CD4-positive, alpha-beta memory T cell (primary cell): ENCODE results near the gene GALK1. TPM values are rescaled to one million over a fixed set of nuclear protein-coding genes. Genes with fewer than 3 reads are reported as not detected.
A peak's percentile ranks its signal among the peaks of the same experiment; 100 is the strongest.

Experiments
- CTCF ChIA-PET: fragments of 350-600 bp; sonication (Branson Sonifier 250); formaldehyde crosslinking; loops from one replicate; lab custom pipeline; 2021; ENCODE audit warnings: inconsistent platforms; ENCODE audit not compliant: partially characterized antibody; lab: Charles Lee
- POLR2A ChIA-PET: fragments of 350-600 bp; sonication (Branson Sonifier 250); formaldehyde crosslinking; loops from one replicate; lab custom pipeline; 2021; ENCODE audit not compliant: partially characterized antibody; lab: Charles Lee
- DNase-seq, 5 donors: peaks; one replicate each; pipeline versions ENCODE4 v3.0.0 to v3.0.0-alpha.2; 2020 to 2022; ENCODE audit warnings: mixed read lengths in 1 of 5
- H3K27ac ChIP-seq: one replicate; pipeline ENCODE4 v1.7.0; 2013; ENCODE audit warnings: low read depth, low read length
- H3K27me3 ChIP-seq: 2 replicates; pipeline ENCODE4 v1.7.0; 2013; ENCODE audit warnings: mild to moderate bottlenecking, low read length, moderate library complexity; ENCODE audit not compliant: insufficient read depth
- H3K36me3 ChIP-seq: 2 replicates; pipeline ENCODE4 v1.7.0; 2013; ENCODE audit warnings: mild to moderate bottlenecking, low read length, moderate library complexity; ENCODE audit not compliant: insufficient read depth
- H3K4me1 ChIP-seq: 2 replicates; pipeline ENCODE4 v1.7.0; 2013; ENCODE audit warnings: mild to moderate bottlenecking, low read length, moderate library complexity; ENCODE audit not compliant: insufficient read depth
- H3K4me3 ChIP-seq, 2 donors: one replicate each; pipeline ENCODE4 v1.7.0; 2013; ENCODE audit warnings: low read length in 2 of 2, mild to moderate bottlenecking in 1 of 2
- H3K9me3 ChIP-seq, 2 donors: one replicate each; pipeline ENCODE4 v1.7.0; 2013; ENCODE audit warnings: low read length in 2 of 2, control low read depth in 1 of 2; ENCODE audit not compliant: control insufficient read depth in 1 of 2
- H3K27ac Mint-ChIP-seq, 7 donors: one replicate each; pipeline ENCODE4 v1.8.0; 2020 to 2021; ENCODE audit warnings: mixed read lengths in 7 of 7, mild to moderate bottlenecking in 6 of 7, inconsistent platforms in 3 of 7, moderate library complexity in 3 of 7
- H3K27me3 Mint-ChIP-seq, 2 donors: one replicate each; pipeline ENCODE4 v1.8.0; 2020 to 2021; ENCODE audit warnings: mixed read lengths in 2 of 2
- H3K36me3 Mint-ChIP-seq, 2 donors: one replicate each; pipeline ENCODE4 v1.8.0; 2020 to 2021; ENCODE audit warnings: mixed read lengths in 2 of 2, inconsistent platforms in 1 of 2, mild to moderate bottlenecking in 1 of 2
- H3K4me1 Mint-ChIP-seq, 4 donors: one replicate each; pipeline ENCODE4 v1.8.0; 2020 to 2021; ENCODE audit warnings: mixed read lengths in 4 of 4, mild to moderate bottlenecking in 1 of 4
- H3K4me3 Mint-ChIP-seq, 8 donors: one replicate each; pipeline ENCODE4 v1.8.0; 2020 to 2021; ENCODE audit warnings: mixed read lengths in 8 of 8, mild to moderate bottlenecking in 7 of 8, moderate library complexity in 6 of 8, inconsistent platforms in 3 of 8
- H3K9me3 Mint-ChIP-seq, 8 donors: one replicate each; pipeline ENCODE4 v1.8.0; 2020 to 2021; ENCODE audit warnings: mixed read lengths in 8 of 8, mild to moderate bottlenecking in 5 of 8, inconsistent platforms in 3 of 8, moderate library complexity in 1 of 8
- intact Hi-C: fragments of 100-400 bp; cut with micrococcal nuclease; formaldehyde crosslinking; loops from one replicate; pipeline ENCODE4 v1.15.1; 2023
- polyA plus RNA-seq, 2 donors: library from polyadenylated mRNA; unstranded; fragments of 300-500 nt; fragmentation: Illumina TruSeq; gene quantifications; one replicate each; pipeline ENCODE4 v1.2.3, GENCODE V29; 2021
- total RNA-seq, 2 experiments: library from RNA; stranded (reverse); gene quantifications; one replicate each; pipeline ENCODE4 v1.2.3, GENCODE V29; 2021

Gene GALK1
- total and polyA plus RNA-seq, 4 experiments from 2014 or later = 17.5 to 25.9 (median 21.9) TPM

DNA sequence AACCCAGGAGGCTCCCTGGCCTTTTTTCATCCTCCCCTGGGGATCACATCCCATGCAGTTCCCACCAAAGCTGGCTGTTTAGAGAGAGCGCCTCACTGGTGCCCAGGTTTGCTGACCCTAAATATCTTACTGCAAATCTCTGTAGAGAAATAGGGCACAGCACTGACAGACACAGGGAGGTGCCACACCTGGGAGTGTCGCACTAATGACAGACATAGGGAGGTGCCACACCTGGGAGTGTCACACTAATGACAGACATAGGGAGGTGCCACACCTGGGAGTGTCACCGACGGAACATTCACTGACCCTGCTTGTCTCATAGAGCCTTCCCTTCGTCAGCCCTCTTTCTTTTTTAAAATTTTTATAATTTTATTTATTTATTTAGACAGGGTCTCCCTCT is 45.2 kb upstream of the GALK1 start:
- Histone ChIP-seq H3K27ac (no peak overlapping the region), H3K4me3 (no peak overlapping the region), H3K36me3 (peaks cover 51% of the 10 kb centered on the region), H3K27me3 (no peaks in the 10 kb centered on the region), H3K9me3 (no peaks in the 10 kb centered on the region), H3K4me1 (no peaks in the 10 kb centered on the region)
- intact Hi-C loops = no loop called here
- H3K27ac Mint-ChIP-seq = no peak overlapping the region
- H3K9me3 Mint-ChIP-seq = no peaks in the 10 kb centered on the region
- H3K4me3 Mint-ChIP-seq = no peak overlapping the region
- H3K4me1 Mint-ChIP-seq = peaks cover 0 to 4% (median 1%) of the 10 kb centered on the region in 4 donors
- POLR2A ChIA-PET = no interaction called here
- no peak for DNase-seq
- CTCF ChIA-PET = no interaction called here
- H3K27me3 Mint-ChIP-seq = no peaks in the 10 kb centered on the region
- H3K36me3 Mint-ChIP-seq = peaks cover 4 to 32% of the 10 kb centered on the region in 2 donors

GRCh38 chr17:75809631-75810111 is 44.7 kb upstream of the GALK1 start:
- H3K36me3 ChIP-seq = peaks cover 46% of the 10 kb centered on the region
- Mint-ChIP-seq H3K4me1 (peaks cover 0 to 4% (median 1%) of the 10 kb centered on the region in 4 donors), H3K27ac (no peak overlapping the region), H3K9me3 (no peaks in the 10 kb centered on the region), H3K4me3 (no peak overlapping the region), H3K36me3 (peaks cover 3 to 30% of the 10 kb centered on the region in 2 donors), H3K27me3 (no peaks in the 10 kb centered on the region)
- H3K27ac ChIP-seq = no peak overlapping the region
- intact Hi-C loops = no loop called here
- POLR2A ChIA-PET = no interaction called here
- CTCF ChIA-PET = interaction anchor here (1.4 kb wide), 1 partner anchor 26 kb away, joined by 3 read pairs; no protein-coding TSS in a partner anchor
- H3K4me1 ChIP-seq = no peaks in the 10 kb centered on the region
- no peaks in the 10 kb centered on the region for H3K9me3 ChIP-seq
- no peaks in the 10 kb centered on the region for H3K27me3 ChIP-seq
- no peak for DNase-seq
- no peak overlapping the region for H3K4me3 ChIP-seq

GRCh38 chr17:75808905-75809621 is 44.1 kb upstream of the GALK1 start:
- Mint-ChIP-seq H3K27me3 (no peaks in the 10 kb centered on the region), H3K9me3 (no peaks in the 10 kb centered on the region), H3K4me1 (peaks cover 0 to 4% (median 1%) of the 10 kb centered on the region in 4 donors), H3K36me3 (peaks cover 0 to 26% of the 10 kb centered on the region in 2 donors), H3K27ac (peak overlapping the region in 4 of 7 donors; percentile 42 to 79 (median 69)), H3K4me3 (no peak overlapping the region)
- Histone ChIP-seq H3K4me1 (no peaks in the 10 kb centered on the region), H3K9me3 (no peaks in the 10 kb centered on the region), H3K27me3 (no peaks in the 10 kb centered on the region), H3K27ac (no peak overlapping the region), H3K4me3 (no peak overlapping the region), H3K36me3 (peaks cover 42% of the 10 kb centered on the region)
- ChIA-PET POLR2A (interaction anchor here (0.6 kb wide), 1 partner anchor 498 kb away, joined by 4 read pairs; no protein-coding TSS in a partner anchor), CTCF (interaction anchor here (1.4 kb wide), 1 partner anchor 26 kb away, joined by 3 read pairs; no protein-coding TSS in a partner anchor)
- no peak for DNase-seq
- intact Hi-C loops = no loop called here

DNA sequence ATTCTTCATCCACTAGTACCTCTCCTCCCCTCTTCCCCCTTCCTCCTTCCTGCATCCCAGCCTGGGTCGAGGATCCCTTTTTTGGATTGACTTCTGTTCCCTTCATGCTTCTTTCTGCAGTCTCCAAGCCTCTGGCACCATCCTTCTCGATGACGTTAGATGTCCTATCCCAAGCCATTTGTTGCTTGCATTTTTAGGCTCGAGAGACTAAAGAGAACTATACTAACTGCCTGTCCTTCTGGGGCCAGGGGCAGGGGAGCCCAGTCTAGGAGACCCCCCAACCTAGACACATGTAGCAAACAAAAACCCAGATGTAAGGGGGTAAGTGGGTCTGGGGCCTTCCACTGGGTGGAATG is 43.5 kb upstream of the GALK1 start:
- Mint-ChIP-seq H3K27me3 (no peaks in the 10 kb centered on the region), H3K4me1 (peaks cover 0 to 10% (median 3%) of the 10 kb centered on the region in 4 donors), H3K9me3 (no peaks in the 10 kb centered on the region), H3K27ac (peak overlapping the region in 5 of 7 donors; percentile 35 to 79 (median 67)), H3K4me3 (no peak overlapping the region), H3K36me3 (peaks cover 0 to 24% of the 10 kb centered on the region in 2 donors)
- Histone ChIP-seq H3K4me3 (no peak overlapping the region), H3K27me3 (no peaks in the 10 kb centered on the region), H3K4me1 (no peaks in the 10 kb centered on the region), H3K9me3 (no peaks in the 10 kb centered on the region), H3K27ac (no peak overlapping the region), H3K36me3 (peaks cover 36% of the 10 kb centered on the region)
- CTCF ChIA-PET = interaction anchor here (1.4 kb wide), 1 partner anchor 25 kb away, joined by 3 read pairs; no protein-coding TSS in a partner anchor
- POLR2A ChIA-PET = interaction anchor here (0.6 kb wide), 1 partner anchor 498 kb away, joined by 4 read pairs; no protein-coding TSS in a partner anchor
- intact Hi-C loops = no loop called here
- no peak for DNase-seq

GRCh38 chr17:75807861-75808260 is 42.9 kb upstream of the GALK1 start:
- ChIA-PET POLR2A (no interaction called here), CTCF (no interaction called here)
- intact Hi-C loops = no loop called here
- Histone ChIP-seq H3K27me3 (no peaks in the 10 kb centered on the region), H3K27ac (no peak overlapping the region), H3K4me1 (no peaks in the 10 kb centered on the region), H3K4me3 (no peak overlapping the region), H3K9me3 (no peaks in the 10 kb centered on the region), H3K36me3 (peaks cover 30% of the 10 kb centered on the region)
- Mint-ChIP-seq H3K9me3 (no peaks in the 10 kb centered on the region), H3K4me3 (no peak overlapping the region), H3K27ac (peak overlapping the region in 5 of 7 donors; percentile 17 to 72 (median 48)), H3K4me1 (peaks cover 2 to 14% (median 5%) of the 10 kb centered on the region in 4 donors), H3K27me3 (no peaks in the 10 kb centered on the region), H3K36me3 (peaks cover 0 to 21% of the 10 kb centered on the region in 2 donors)
- DNase-seq = no peak

DNA sequence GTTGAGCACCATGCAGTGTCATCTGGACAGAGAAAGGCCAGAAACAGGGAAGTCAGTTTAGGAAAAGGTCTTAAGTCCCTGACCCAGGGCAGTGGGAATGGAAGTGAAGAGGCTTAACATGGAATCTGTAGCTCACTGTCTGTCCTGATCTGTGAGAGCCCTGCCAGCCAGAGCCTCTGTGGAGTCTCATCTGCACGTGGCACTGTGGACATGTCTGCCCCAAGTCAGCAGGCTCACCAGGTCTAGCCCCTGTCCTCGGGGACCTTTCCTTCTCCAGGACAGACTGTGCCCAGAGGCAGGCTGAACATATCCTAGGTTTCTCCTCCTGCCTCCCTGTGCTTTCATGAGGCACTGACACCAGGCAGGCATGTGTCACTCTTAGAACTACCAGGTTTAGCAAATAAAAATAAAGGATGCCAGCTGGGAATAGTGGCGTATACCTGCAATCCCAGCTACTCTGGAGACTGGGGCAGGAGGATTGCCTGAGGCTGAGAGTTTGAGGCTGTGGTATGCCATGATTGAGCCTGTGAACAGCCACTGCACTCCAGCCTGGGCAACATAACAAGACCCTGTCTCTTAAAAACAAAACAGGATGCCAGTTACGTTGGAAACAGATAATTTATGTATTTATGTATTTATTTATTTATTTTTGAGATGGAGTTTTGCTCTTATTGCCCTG is 42.0 kb upstream of the GALK1 start:
- Histone ChIP-seq H3K4me3 (no peak overlapping the region), H3K36me3 (peaks cover 21% of the 10 kb centered on the region), H3K27me3 (no peaks in the 10 kb centered on the region), H3K27ac (no peak overlapping the region), H3K9me3 (no peaks in the 10 kb centered on the region), H3K4me1 (no peaks in the 10 kb centered on the region)
- ChIA-PET CTCF (interaction anchor here (0.6 kb wide), 1 partner anchor 378 kb away, joined by 3 read pairs; no protein-coding TSS in a partner anchor), POLR2A (no interaction called here)
- H3K27me3 Mint-ChIP-seq = no peaks in the 10 kb centered on the region
- peaks cover 2 to 14% (median 5%) of the 10 kb centered on the region in 4 donors for H3K4me1 Mint-ChIP-seq
- H3K36me3 Mint-ChIP-seq = peaks cover 0 to 15% of the 10 kb centered on the region in 2 donors
- intact Hi-C loops = no loop called here
- no peak overlapping the region for H3K4me3 Mint-ChIP-seq
- peak overlapping the region in 1 of 7 donors; percentile 18 for H3K27ac Mint-ChIP-seq
- no peak for DNase-seq
- H3K9me3 Mint-ChIP-seq = no peaks in the 10 kb centered on the region

- Histone ChIP-seq H3K27me3 (no peaks in the 10 kb centered on the region), H3K36me3 (peaks cover 8% of the 10 kb centered on the region), H3K27ac (no peak overlapping the region), H3K9me3 (no peaks in the 10 kb centered on the region), H3K4me3 (no peak overlapping the region), H3K4me1 (no peaks in the 10 kb centered on the region)
- Mint-ChIP-seq H3K27me3 (no peaks in the 10 kb centered on the region), H3K4me3 (no peak overlapping the region), H3K4me1 (peaks cover 5 to 14% (median 7%) of the 10 kb centered on the region in 4 donors), H3K9me3 (no peaks in the 10 kb centered on the region), H3K27ac (no peak overlapping the region), H3K36me3 (peaks cover 7 to 13% of the 10 kb centered on the region in 2 donors)
- no peak for DNase-seq
- ChIA-PET POLR2A (interaction anchor here (1.0 kb wide), 1 partner anchor 24 kb away, joined by 3 read pairs; no protein-coding TSS in a partner anchor), CTCF (interaction anchor here (1.3 to 1.4 kb wide), 2 partner anchors 14 to 50 kb away, joined by 3 to 4 read pairs; no protein-coding TSS in a partner anchor)
- intact Hi-C loops = no loop called here
Observed at GRCh38 chr17:75803883-75804282, 38.9 kb upstream of the GALK1 start.
